IPS DF 19.7 (cell line): ENCODE measurements around the gene AFF2.

ENCODE experiments used
- DNase-seq: peaks from one replicate; pipeline ENCODE4 v3.0.0-alpha.2; 2013; ENCODE audit warnings: low read depth, low spot score

The AFF2 gene

GRCh38 chrX:148723551-148723950 is 223.1 kb downstream of the AFF2 start:
- DNase-seq = no peak

DNA sequence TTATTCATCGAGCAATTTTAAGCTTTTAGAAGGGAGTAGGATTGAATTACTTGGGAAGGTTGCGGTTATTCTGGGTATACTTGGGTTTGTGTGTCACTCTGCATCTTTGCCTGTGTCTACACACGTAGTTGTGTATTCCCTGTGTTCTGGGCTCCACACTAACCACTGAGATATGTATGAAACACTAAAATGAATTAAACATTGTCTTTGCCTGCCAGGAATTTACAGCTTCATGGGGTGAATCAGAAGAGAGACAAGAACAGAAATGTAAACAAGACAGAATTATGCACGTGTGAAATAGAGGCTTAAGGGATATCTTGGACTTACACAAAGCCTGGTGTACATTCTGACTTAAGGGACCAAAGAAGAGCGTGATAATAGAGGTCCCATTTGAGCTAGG is 228.5 kb downstream of the AFF2 start:
- no peak for DNase-seq

GRCh38 chrX:148732743-148733142 is 232.3 kb downstream of the AFF2 start:
- no peak for DNase-seq

DNA sequence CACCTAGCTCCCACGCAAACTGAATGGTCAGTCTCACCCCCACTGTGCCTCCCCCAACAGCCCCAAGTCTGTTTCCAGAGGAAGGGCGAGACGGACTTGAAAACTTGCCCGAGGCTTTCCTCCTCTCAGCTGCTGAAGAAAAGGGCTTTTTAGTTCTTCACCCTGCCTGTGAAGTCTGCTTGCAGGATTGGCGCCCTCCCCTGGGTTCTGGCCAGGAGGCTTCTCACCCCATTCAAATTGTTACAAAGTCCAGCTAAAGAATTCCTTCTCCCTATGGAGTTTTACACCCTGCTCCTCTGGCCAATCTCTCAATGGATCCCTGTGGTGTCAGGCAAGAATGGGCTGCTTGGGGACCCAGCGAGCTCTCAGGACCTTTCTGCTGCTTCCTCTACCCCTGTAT is 241.0 kb downstream of the AFF2 start:
- DNase-seq = no peak

DNA sequence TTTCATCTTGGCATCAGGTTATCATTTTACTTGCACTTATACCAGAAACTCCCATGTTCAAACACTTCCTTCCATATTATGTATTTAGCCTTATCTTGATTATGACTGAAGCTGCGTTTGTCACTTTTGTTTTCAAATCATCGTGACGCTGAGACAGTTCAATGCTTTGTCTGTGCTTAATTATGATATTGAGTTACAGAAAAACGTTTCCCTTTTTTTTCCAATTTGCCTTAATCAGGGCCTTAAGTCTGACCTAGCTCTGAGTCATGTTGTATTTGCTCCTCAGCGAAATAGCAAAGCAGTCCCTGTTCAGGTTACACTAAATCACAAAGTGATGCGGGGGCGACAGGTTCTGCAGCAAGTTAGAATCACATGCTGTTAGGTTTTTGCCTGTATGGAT is 254.7 kb downstream of the AFF2 start:
- DNase-seq = no peak

DNA sequence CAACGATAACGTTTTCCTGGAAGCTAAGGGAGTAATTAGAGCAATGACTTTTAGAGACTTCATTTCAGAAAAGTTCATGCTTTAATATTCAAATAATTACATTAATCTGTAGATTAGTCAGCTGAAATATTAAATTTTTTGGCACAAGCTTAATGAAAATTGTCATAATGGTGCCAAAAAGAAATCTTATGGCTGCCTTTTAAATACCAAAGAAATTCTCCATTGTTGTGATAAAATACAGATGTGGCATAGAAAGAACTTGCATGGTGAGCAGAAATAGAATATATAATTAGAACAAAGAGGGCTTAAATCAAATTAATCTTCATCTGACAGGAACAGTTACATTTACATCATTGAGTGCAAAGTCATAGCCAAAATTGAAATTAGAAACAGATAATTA is 263.5 kb downstream of the AFF2 start:
- DNase-seq = no peak

- no peak for DNase-seq
Observed at GRCh38 chrX:148768296-148768695, 267.9 kb downstream of the AFF2 start.

DNA sequence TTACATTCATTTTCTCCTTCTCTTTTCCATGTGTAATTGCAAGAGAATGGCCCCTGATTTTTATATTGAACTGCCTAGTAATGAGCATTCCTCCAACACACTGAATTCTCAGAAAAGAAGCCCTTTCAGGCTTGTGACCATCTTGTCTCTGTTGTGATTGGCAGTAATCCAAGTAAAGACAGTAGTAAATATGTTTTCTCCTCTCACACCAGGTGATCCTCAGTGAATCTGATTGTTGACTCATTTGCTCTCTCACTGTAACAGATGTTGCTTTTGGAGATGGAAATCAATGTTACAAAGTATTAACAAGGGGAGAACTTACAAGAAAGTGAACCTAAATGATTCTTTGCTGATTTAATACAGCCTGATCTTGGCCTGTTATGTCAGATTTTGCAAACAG is 271.0 kb downstream of the AFF2 start:
- DNase-seq = no peak

GRCh38 chrX:148774276-148774675 is 273.9 kb downstream of the AFF2 start:
- no peak for DNase-seq

- no peak for DNase-seq
Observed at GRCh38 chrX:148784137-148784536, 283.7 kb downstream of the AFF2 start.

- DNase-seq = no peak
Observed at GRCh38 chrX:148784856-148785255, 284.4 kb downstream of the AFF2 start.

DNA sequence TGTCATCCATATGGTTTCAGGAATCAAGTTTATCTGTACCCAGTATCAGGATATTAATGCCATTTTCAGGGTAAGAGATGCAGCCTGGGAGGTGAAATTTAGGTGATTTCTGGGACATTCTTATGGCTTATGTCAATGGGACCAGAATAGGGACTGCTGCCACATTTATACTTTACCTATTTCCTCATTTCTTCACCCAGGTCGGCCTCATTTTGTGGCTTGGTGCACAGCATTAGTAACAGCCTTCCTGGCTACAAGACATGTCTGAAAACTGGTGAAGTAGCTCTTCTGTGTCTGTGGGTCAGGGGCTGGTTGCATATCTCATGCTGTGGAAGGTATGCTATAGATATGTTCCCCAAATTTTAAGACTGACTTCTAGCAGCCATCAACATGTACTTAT is 284.8 kb downstream of the AFF2 start:
- DNase-seq = no peak

DNA sequence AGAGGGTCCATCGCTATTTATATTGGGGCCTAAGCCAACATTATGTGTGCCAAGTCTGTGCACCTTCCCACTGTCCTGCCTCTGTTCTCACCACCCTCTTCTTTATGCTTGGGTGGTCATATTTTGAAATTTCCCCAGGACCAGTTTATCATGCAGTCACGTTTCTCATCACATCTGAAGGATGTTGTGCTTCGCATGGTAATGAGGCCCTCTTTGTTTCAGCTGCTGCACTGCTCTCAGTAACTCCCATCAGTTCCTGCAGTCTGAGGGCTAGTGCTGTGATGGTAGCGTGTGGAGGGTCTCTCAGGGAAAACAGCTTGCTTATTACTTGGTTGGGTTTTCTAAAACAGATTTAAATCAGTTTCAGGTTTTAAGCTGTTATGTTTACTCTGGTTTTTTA is 288.0 kb downstream of the AFF2 start:
- DNase-seq = no peak

DNA sequence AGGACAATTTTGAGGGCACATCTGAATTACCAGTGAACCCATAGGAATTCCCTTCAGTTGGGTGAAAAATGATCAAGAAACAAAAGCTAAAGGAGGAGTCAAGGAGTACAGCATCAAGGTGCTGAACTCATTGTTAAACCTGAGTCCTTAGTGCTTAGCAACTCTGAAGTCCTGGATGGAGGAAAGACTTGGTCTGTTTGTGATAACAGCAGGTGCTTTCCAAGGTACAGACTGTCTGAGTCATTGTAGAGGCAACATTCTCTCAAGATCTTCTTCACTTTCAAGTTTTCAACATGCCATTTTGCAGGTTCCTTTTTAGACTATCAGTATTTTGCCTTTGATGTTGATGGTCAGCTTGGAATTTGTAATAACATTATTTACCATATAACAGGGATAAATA is 293.9 kb downstream of the AFF2 start:
- DNase-seq = no peak

GRCh38 chrX:148804579-148805355 is 304.4 kb downstream of the AFF2 start:
- no peak for DNase-seq

DNA sequence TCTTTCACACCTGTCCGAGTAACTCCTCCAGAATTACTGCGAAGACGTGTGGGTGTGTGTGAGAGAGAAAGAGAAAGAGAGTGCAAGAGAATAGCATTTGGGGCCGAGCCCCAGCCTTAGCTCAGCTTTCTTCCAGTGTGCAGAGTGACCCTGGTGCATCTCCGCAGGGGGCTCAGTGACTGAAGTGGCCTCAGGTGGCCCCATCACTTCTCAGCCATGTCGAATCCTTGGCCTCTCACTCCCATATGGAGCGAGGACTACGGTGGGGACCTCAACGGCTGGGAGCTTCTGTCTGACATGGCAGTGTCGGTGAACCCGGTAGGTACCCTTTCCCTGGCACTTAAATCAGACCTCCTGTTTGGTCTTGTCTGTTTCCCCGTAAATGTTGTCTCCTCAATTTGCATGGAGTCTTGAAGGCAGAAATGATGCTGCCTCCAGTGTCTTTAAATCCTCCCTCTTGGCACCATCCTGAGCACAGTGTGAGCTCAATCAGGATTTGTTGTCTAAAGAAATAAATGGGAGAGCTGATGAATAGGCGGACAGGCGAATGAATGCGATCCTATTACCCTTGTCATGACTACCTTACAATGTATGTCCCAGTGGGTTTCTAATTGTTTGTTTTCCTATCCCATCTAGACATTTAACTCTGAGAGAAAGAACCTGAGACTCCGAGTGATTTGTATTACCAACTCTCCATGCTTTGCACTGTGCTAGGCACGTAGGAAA is 305.9 kb downstream of the AFF2 start:
- no peak for DNase-seq

DNA sequence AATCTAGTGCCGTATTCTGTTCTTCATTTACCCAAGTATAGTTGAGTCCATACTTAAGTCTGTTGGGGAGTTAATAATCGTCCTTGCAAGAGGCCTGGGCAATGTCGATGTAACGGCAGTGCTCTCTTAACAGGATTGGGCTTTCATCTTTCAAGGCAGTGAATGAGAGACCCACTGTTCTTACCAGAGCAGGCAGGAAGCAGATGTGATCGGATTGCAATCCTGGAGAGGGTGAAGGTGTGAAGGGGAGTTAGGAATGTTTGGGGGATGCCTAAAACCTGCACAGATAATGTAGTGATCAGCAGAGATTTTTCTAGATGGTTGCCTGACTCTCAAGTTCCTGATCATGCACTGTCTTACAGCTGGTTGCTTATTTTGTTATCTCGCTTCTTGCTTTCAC is 308.4 kb downstream of the AFF2 start:
- DNase-seq = no peak

DNA sequence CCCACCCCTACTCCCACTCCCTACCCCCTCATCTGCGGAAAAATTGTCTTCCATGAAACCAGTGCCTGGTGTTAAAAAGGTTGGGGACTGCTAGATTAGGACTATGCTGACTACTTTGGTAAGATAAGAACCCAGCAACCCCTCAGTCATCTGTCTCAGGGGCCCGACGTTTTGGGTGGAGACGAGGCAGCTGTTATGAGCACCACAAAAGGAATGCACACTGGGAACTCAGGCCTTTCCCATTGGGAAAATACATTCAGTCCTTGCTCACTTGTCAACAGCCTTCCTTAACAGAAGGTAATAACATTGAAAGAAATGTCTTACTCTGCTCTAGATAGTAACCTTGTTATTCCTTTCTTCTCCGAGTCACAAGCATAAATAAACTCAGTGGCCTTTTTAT is 310.8 kb downstream of the AFF2 start:
- no peak for DNase-seq

DNA sequence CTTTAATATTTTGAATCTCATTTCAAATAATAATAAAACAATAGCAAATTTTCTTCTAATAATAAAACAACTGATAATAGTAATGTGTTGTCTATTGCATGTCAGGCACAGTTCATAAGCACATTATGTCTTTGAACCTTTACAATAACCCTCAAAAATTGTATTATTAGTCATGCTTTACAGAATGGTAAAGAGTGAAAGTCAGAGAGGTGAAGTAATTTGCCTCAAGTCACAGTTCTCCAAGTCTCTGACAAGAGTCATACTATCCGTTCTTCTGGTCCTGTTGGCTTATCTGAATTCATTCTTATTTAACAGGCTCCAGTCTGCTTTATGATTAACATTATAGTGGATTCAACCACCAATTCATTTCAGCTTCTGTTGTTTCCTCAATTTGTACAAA is 313.0 kb downstream of the AFF2 start:
- no peak for DNase-seq

DNA sequence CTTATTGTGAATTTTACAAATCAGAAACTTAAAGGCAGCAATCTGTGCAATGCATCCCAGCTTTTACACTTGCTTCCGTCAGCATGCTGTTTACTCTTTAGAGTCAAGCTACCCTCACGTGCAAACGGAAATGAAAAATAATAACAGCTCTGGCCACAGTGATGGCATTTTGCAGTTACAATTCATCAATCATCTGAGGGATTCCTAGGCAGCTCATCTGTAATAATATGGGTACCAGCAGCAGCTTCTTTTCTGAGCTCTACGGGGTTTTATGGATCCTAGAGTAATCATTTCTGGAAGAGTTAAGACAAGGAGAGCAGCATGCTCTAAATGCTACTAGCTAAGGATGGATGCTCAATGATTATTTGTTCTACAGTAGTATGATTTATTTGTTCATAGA is 313.6 kb downstream of the AFF2 start:
- DNase-seq = no peak

DNA sequence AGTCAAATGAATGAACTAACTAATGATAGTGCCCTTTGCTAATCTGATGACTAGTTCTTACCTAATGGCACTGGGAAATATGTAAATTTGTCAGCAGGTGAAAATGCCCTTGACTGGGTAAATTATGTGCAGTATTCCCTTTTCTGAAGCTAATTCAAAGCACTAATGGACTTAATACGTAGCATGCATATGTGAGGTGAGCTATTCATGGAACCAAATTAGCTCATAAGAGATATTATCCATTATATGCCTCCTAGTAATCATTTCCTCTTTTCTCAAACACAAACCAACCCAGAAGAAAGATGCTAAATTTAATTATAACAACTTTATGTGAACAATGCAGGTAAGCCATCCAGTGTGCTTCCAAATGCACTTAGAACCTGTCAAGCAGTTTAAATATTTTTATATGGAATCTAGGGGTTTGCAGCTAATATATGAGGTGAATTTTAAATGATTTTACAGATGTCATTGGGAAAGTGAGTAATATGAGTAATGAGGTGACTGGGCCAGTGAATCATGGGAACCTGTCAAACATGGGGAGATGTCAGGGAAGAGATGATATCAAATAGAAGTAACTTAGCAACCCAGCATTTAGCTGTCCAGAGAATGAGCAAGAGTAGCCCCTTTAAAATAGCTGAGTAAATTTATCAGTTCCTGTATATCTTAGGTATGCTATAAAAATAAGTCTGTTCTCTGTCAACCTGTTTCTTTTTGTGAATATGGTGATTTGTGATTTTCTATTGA is 315.0 kb downstream of the AFF2 start:
- no peak for DNase-seq

GRCh38 chrX:148823986-148824385 is 323.6 kb downstream of the AFF2 start:
- no peak for DNase-seq

DNA sequence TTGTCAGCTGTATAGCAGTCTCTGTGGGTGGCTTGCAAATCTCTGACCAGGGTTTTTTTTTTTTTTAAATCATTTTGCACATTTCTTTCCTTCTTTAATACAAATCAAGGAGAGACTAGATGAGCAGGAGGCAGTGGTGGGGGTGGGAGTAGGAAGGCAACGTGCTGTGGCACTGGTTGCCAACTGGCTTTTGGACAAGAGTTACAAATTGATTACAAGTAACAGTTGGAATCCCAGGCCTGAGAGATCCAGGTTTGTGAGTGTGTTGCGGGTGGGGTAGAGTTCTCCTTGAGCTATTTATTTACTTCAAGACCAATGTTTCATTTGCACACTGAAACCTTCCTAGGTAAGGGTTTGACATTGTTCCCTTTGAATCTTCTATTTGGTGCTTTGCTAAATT is 325.3 kb downstream of the AFF2 start:
- no peak for DNase-seq
